ENCODE measurements around the gene ZDHHC19.
"Not testable (repeated sequence)": the region's sequence is repeated elsewhere in the genome, so short reads cannot be mapped to it uniquely, and the experiment has no call there.

ZDHHC19 gene

GRCh38 chr3:196175722-196176121 is 35.5 kb downstream of the ZDHHC19 start:
- no peak for DNase-seq

DNA sequence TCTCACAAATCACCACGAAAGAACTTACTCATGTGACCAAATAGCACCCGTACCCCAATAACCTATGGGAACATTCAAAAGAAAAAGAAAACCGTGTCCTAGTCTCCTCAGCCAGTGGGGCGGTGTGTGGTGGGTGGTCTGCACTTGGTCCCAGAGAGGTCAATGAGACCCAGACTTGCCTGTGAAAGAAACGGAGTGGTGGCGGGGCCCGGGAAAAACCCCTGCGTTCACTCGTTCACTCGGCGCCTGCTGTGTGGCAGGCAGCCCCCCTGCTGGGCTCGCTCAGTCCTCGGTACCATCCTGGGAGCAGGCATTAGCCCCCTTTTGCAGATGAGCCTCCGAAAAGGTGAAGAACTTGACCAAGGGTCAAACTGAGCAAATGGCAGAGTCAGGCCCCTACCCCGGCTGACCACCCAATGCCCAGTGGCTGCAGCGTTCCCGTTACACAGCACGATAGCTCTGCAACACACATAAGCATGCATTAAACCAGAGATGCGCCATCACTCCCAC is 36.0 kb downstream of the ZDHHC19 start:
- no peak for DNase-seq

DNA sequence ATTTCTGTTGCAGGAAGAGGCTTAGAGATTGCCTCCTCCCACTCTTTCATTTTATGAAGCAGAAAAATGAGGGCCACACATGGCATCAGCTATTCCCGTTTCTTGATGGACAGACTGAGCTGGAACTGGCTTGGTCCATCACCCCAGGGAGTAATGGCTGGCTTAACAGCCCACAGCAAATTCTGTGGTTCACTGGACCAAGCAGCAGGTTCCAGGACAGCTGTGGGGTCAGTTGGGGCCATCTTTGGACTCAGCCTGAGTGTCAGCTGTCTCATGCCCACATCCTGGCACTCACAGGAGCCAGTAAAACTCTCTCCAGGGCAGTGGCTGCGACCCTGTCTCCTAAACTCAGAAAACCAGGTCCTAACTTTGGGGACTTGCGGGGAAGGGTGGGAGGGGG is 36.5 kb downstream of the ZDHHC19 start:
- DNase-seq: no peak

DNA sequence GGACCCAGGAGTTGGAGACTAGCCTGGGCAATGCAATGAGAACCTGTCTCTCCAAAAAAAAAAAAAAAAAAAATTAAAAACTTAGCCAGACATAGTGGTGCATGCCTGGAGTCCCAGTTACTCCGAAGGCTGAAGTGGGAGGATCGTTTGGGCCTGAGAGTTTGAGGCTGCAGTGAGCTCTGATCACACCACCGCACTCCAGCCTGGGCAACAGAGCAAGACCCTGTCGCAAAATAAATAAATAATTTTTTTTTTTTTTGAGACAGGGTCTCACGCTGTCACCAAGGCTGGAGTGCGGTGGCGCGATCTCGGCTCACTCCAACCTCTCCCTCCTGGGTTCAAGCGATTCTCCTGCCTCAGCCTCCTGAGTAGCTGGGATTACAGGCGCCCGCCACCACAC is 40.9 kb downstream of the ZDHHC19 start:
- DNase-seq: not testable (repeated sequence)

DNA sequence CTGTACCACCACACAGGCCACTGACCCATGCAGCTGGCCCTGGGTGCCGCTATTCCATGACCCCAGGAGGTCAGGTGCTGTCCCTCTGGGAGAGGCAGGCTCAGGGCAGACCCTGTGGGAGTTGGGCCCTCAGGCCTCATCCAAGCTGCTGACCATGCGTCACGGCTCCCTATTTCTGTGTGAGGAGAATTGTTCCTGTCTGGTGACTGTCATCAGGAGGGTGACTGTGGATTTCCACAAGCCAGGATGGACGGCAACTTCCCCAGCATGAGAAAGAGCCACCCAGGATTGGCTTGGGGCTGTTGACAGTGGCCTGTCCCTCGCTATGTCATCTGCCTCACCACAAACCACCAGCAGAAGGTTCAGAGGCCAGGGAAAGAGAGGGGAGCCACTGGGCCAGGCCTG is 41.4 kb downstream of the ZDHHC19 start:
- no peak for DNase-seq

- DNase-seq: no peak
Measured at GRCh38 chr3:196168808-196169391, 42.3 kb downstream of the ZDHHC19 start.

DNA sequence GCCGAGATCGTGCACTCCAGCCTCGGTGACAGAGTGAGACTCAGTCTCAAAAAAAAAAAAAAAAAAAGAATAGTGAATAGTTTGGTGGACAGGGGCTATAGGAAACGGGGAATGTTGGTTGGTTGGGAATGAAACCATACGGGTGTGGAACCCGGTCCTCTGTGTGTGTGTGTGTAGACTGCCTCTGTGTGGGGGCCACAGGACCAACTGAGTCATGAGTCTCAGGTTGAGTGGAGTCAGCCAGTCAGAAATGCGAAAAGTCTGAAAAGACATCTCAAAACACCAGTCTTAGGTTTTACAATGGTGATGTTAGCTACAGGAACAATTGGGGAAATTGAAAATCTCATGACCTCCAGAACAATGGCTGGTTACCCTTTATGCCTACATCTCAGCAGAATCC is 44.5 kb downstream of the ZDHHC19 start:
- no peak for DNase-seq

- DNase-seq: no peak
Measured at GRCh38 chr3:196165850-196166249, 45.4 kb downstream of the ZDHHC19 start.

DNA sequence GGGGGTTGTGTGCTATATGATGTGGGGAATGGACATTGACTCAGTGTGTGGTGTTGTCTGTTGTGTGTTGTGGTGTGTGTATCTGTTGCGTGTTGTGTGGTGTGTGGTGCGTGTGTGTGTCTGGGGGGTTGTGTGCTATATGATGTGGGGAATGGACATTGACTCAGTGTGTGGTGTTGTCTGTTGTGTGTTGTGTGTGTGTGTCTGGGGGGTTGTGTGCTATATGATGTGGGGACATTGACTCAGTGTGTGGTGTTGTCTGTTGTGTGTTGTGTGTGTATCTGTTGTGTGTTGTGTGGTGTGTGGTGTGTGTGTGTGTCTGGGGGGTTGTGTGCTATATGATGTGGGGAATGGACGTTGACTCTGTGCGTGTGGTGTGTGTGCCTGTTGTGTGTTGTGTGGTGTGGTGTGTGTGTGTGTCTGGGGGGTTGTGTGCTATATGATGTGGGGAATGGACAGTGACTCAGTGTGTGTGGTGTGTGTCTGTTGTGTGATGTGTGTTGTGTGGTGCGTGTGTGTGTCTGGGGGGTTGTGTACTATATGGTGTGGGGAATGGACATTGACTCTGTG is 46.1 kb downstream of the ZDHHC19 start:
- not testable (repeated sequence) for DNase-seq

DNA sequence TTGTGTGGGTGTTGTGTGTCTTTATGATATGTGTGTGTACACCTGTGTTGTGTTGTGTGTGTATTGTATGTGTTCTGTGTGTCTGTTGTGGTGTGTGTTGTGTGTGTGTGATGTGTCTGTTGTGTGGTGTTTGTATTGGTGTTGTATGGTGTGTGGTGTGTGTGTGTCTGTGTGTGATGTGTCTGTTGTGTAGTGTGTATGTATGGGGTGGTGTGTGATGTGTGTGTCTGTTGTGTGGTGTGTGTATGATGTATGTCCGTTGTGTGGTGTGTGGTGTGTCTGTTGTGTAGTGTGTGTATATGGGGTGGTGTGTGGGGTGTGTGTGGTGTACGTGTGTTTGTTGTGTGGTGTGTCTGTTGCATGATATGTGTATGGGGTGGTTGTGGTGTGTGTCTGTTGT is 46.6 kb downstream of the ZDHHC19 start:
- DNase-seq: no peak

- no peak for DNase-seq
Measured at GRCh38 chr3:196163666-196164493, 47.3 kb downstream of the ZDHHC19 start.

- no peak for DNase-seq
Measured at GRCh38 chr3:196163212-196163611, 48.0 kb downstream of the ZDHHC19 start.

DNA sequence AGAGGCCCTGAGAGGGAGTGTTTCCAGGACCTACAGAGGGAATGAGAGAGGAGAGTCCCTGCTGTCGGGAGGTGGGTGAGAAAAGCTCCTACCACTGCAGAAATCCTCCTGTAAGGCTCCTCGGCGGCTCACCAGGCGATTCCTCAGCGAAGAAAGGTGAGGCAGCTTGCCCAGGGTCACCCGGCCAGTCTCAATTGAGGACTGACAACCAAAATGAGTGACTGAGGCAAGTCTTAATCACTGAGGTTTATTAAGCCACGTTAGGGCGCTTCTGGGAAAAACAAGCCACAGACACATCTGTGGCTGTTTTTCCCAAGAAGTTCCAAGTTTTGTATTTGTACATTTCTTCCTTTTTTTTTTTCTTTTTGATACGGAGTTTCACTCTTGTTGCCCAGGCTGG is 48.5 kb downstream of the ZDHHC19 start:
- DNase-seq: no peak

DNA sequence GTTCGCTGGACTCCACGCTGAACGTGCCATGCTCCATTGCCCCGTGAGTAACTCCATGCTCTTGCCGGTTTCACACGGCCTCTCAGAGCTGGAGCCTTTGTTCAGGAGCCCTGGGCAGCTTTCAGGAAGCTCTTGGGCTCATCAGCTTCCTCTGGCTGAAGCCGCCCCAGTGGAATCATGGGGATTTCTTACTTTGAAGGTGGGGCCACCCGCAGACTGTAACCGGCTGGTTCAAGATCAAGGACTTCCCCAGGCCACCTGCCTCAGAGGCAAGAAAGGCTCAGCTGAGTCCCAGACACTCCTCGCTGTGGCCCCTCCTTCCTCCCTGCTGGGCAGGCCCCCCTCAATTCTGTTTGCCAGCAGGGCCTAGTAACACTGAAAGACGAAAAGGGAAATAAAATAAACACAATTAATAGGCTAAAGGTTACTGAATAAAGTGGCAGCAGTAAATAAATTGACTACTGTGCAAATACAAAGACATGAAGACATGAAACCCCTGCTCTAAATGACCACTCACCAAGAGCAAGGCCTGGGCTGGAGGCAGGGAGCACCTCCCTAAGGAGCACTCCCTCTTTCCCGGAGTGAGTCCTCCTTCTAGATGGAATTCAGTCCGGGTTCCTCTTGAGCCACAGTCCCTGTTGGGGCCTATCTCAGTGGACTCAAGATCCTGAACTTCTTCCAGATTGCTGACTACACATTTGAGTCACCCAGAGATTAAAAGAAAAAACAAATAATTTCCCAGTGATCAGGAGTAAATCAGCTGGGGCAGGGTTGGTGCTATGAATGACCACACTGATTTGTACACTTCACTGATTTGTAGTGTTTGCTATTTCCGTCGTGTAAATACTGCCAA is 51.0 kb downstream of the ZDHHC19 start:
- no peak for DNase-seq

DNA sequence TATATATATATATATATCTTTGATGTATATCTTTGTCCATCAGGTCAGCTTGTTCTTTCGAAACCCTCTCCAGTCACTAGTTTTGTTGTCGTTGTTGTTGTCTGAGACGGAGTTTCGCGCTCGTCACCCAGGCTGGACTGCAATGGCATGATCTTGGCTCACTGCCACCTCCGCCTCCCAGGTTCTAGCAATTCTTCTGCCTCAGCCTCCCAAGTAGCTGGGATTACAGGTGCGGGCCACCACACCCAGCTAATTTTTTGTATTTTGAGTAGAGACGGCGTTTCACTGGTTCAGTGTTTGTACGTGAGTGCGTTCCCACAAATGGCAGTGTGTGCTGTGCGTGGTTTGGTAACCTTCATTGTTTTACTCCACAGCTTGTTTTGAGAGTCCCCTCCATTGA is 51.7 kb downstream of the ZDHHC19 start:
- no peak for DNase-seq

- no peak for DNase-seq
Measured at GRCh38 chr3:196156160-196156559, 55.0 kb downstream of the ZDHHC19 start.

GRCh38 chr3:196150481-196150880 is 60.7 kb downstream of the ZDHHC19 start:
- DNase-seq: no peak

GRCh38 chr3:196149831-196150301 is 61.3 kb downstream of the ZDHHC19 start:
- DNase-seq: peak in 1 of 2 experiments; percentile 19

DNA sequence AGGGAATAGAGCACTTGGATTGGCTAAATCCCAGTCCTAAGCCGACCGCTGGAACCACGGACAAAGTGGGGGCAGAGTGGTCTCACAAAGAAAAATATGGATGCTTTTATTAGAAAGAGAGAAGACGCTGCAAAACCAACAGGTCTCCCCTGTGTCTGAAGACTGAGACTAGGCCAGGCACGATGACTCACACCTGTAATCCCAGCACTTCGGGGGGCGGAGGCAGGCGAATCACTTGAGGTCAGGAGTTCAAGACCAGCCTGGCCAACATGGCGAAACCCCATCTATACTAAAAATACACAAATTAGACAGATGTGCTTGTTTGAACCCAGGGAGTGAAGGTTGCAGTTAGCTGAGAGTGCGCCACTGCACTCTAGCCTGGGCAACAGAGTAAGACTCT is 61.8 kb downstream of the ZDHHC19 start:
- no peak for DNase-seq
